K562 (cell line): ENCODE results near the gene SLC48A1. TPM values are rescaled to one million over a fixed set of nuclear protein-coding genes. Genes with fewer than 3 reads are reported as not detected.

ENCODE experiments used
- ATAC-seq: fragments of 200-7000 bp; cut with Tn5 transposase; 3 replicates; pipeline ENCODE4 v1.9.1; 2020; ENCODE audit warnings: moderate library complexity
- BruUV-seq: library from RNA; stranded (reverse); fragments of 400-500 nt; replicated peaks from 2 replicates; lab custom pipeline; 2021; lab: Mats Ljungman, UMichigan
- CTCF ChIA-PET: fragments of 300-600 bp; formaldehyde crosslinking; extraction: SDS; loops from one replicate; lab custom pipeline; 2021; ENCODE audit warnings: low intra/inter-chr PET ratio; lab: Yijun Ruan, JAX
- POLR2A ChIA-PET: fragments of 300-600, 350-650 bp; sonication (Branson Sonifier 250); formaldehyde crosslinking; extraction: SDS; loops from one replicate; lab custom pipeline; 2021; ENCODE audit warnings: antibody characterized with exemption, inconsistent platforms; lab: Yijun Ruan, JAX
- DNase-seq, 4 experiments: peaks; one replicate each; pipeline versions ENCODE4 v3.0.0 to v3.0.0-alpha.2; 2011 to 2018; ENCODE audit warnings: low spot score in 3 of 4, mixed read lengths in 3 of 4; ENCODE audit errors: extremely low read depth in 1 of 4
- FAIRE-seq: peaks from 2 replicates; lab custom pipeline; 2011; peaks lifted over from hg19 to GRCh38; lab: Jason Lieb, UNC
- H2AFZ ChIP-seq: 2 replicates; pipeline ENCODE4 v1.6.0; 2011; ENCODE audit warnings: low read depth, low read length, control low read depth, inconsistent platforms
- H3K27ac ChIP-seq: fragments of 200-600 bp; 3 replicates; pipeline ENCODE4 v1.8.0; 2011; ENCODE audit warnings: low read depth, mild to moderate bottlenecking, control low read depth, inconsistent platforms, low read length, moderate library complexity, mixed read lengths; ENCODE audit errors: extremely low read depth
- H3K27me3 ChIP-seq, 2 experiments: fragments of 300-600 bp in 1 of 2; 2 replicates in 1 of 2; 3 replicates in 1 of 2; pipeline versions ENCODE4 v1.6.0 to v1.8.0; 2011; ENCODE audit warnings: inconsistent platforms in 2 of 2, low read length in 2 of 2, mild to moderate bottlenecking in 1 of 2, mixed read lengths in 1 of 2, moderate library complexity in 1 of 2; ENCODE audit not compliant: control insufficient read depth in 2 of 2, insufficient read depth in 2 of 2
- H3K36me3 ChIP-seq: fragments of 300-600 bp; 3 replicates; pipeline ENCODE4 v1.8.0; 2011; ENCODE audit warnings: mild to moderate bottlenecking, low read length, inconsistent platforms; ENCODE audit not compliant: control insufficient read depth, insufficient read depth
- H3K4me1 ChIP-seq, 2 experiments: fragments of 200-600 bp in 1 of 2; replicated peaks in 1 of 2; 2 replicates in 1 of 2; 3 replicates in 1 of 2; pipeline versions ENCODE4 v1.5.1 to v1.8.0; 2011; ENCODE audit warnings: inconsistent platforms in 2 of 2, low read length in 2 of 2, mild to moderate bottlenecking in 1 of 2, mixed read lengths in 1 of 2, moderate library complexity in 1 of 2; ENCODE audit not compliant: control insufficient read depth in 2 of 2, insufficient read depth in 2 of 2
- H3K4me2 ChIP-seq: 2 replicates; pipeline ENCODE4 v1.6.1; 2011; ENCODE audit warnings: low read length, control low read depth, inconsistent platforms, mixed read lengths; ENCODE audit not compliant: insufficient read depth
- H3K4me3 ChIP-seq: fragments of 200-600 bp; sonication (generic), shearing (Covaris generic); 2 replicates; pipeline ENCODE4 v1.5.1; 2016; ENCODE audit warnings: control low read depth, inconsistent platforms
- H3K79me2 ChIP-seq: fragments of 200-600 bp; 3 replicates; pipeline ENCODE4 v1.8.0; 2011; ENCODE audit warnings: low read length, inconsistent platforms; ENCODE audit not compliant: control insufficient read depth, insufficient read depth
- H3K9ac ChIP-seq, 2 experiments: 2 replicates each; pipeline versions ENCODE4 v1.6.0 to v1.6.1; 2011; ENCODE audit warnings: low read depth in 2 of 2, low read length in 2 of 2, control low read depth in 1 of 2, inconsistent platforms in 1 of 2, mild to moderate bottlenecking in 1 of 2, mixed read lengths in 1 of 2; ENCODE audit not compliant: insufficient read depth in 1 of 2
- H3K9me1 ChIP-seq: one replicate; pipeline ENCODE4 v1.6.0; 2011; ENCODE audit warnings: inconsistent platforms, mild to moderate bottlenecking, low read length, moderate library complexity; ENCODE audit not compliant: control insufficient read depth, insufficient read depth
- H3K9me3 ChIP-seq: replicated peaks from 2 replicates; pipeline ENCODE4 v1.5.1; 2011; ENCODE audit warnings: low read depth, low read length, inconsistent platforms; ENCODE audit not compliant: control insufficient read depth, insufficient read depth
- H4K20me1 ChIP-seq: replicated peaks from 2 replicates; pipeline ENCODE4 v1.6.1; 2011; ENCODE audit warnings: low read length, inconsistent platforms, mixed read lengths; ENCODE audit not compliant: control insufficient read depth, insufficient read depth
- BACH1 ChIP-seq: fragments of 200-800 bp; sonication (Bioruptor generic); IDR thresholded peaks from 2 replicates; pipeline ENCODE4 v1.6.1; 2016; ENCODE audit warnings: missing genetic modification characterization, missing compliant biosample characterization
- MEF2A ChIP-seq: IDR thresholded peaks from 2 replicates; pipeline ENCODE4 v1.6.1; 2011; ENCODE audit warnings: low read depth, mild to moderate bottlenecking, low read length, moderate library complexity; ENCODE audit not compliant: control insufficient read depth
- NFXL1 ChIP-seq: fragments of 450-650 bp; formaldehyde crosslinking; IDR thresholded peaks from 2 replicates; pipeline ENCODE4 v1.4.0; 2021; ENCODE audit warnings: mild to moderate bottlenecking
- PKNOX1 ChIP-seq: fragments of 450-650 bp; IDR thresholded peaks from 2 replicates; pipeline ENCODE4 v1.6.1; 2016
- XRCC5 ChIP-seq: fragments of 200-400 bp; formaldehyde crosslinking; IDR thresholded peaks from 2 replicates; pipeline ENCODE4 v1.6.1; 2017; ENCODE audit warnings: low read depth, mild to moderate bottlenecking, low read length
- ZNF124 ChIP-seq: sonication (generic); formaldehyde crosslinking; IDR thresholded peaks from 2 replicates; pipeline ENCODE4 v1.8.1; 2022; ENCODE audit warnings: missing genetic modification reagents
- ZNF354B ChIP-seq: fragments of 250-450 bp; sonication (Bioruptor Pico); IDR thresholded peaks from 2 replicates; pipeline ENCODE4 v1.4.0; 2020
- WGBS: fragments of 100-300 bp; shearing (Covaris generic); methylation state at CpG from one replicate; pipeline ENCODE4 v1.1.6; 2016; ENCODE audit warnings: low coverage, mixed read lengths; ENCODE audit not compliant: insufficient coverage; ENCODE audit errors: missing lambda C conversion rate; 5-methylcytosine and 5-hydroxymethylcytosine counted together
- in situ Hi-C: fragments of 300-500 bp; cut with MboI; formaldehyde crosslinking; loops from 4 replicates; pipeline ENCODE4 v1.15.0; 2018; ENCODE audit warnings: inconsistent platforms, mixed read lengths
- intact Hi-C: fragments of 100-400 bp; cut with micrococcal nuclease; formaldehyde crosslinking; loops from 2 replicates; pipeline ENCODE4 v1.14.2; 2022
- polyA plus RNA-seq, 8 experiments: library from polyadenylated mRNA; depleted of rRNA in 4 of 8; stranded (reverse) in 5 of 8; unstranded in 3 of 8; fragments of >200 nt; fragmentation: Nextera tagmentation in 2 of 8; fragmentation: Illumina TruSeq in 1 of 8; extraction: Ambion mirVana in 2 of 8; extraction: Trizol in 1 of 8; gene quantifications; 2 replicates each; pipeline versions ENCODE4 v1.2.1 to v1.2.3, GENCODE V29; 2011 to 2014; ENCODE audit warnings: inconsistent platforms in 1 of 8, missing spikeins in 1 of 8
- total RNA-seq, 7 experiments: library from RNA; depleted of rRNA in 6 of 7; stranded (reverse); fragments of >200 nt in 6 of 7; fragmentation: Illumina TruSeq in 2 of 7; extraction: Trizol in 2 of 7; gene quantifications; 2 replicates each; pipeline versions ENCODE4 v1.2.1 to v1.2.3, GENCODE V29; 2011 to 2021; ENCODE audit warnings: low replicate concordance in 1 of 7
- TF ChIP-seq, protein P1 (sequence below): fragments of 450-650 bp; IDR thresholded peaks from 2 replicates; pipeline ENCODE4 v1.6.1; 2016; ENCODE audit warnings: mild to moderate bottlenecking, moderate library complexity
- TF ChIP-seq, protein P2 (sequence below), 2 experiments: fragments of 450-650 bp in 1 of 2; sonication (generic) in 1 of 2; formaldehyde crosslinking; conservative IDR thresholded peaks; 2 replicates each; pipeline versions ENCODE4 v1.4.0 to v1.8.1; 2020 to 2022; ENCODE audit warnings: mild to moderate bottlenecking in 1 of 2, missing genetic modification reagents in 1 of 2

Gene SLC48A1
- total and polyA plus RNA-seq, 9 of the 15 experiments (the other 6 are each of a cell fraction or from before 2014, with no cell fraction given), result 10.7 to 37.5 (median 18.7) TPM

- POLR2A ChIA-PET, result interaction anchor here (0.7 kb wide), 1 partner anchor 705 kb away, joined by 3 read pairs; no protein-coding TSS in a partner anchor
- no TSS peak for BruUV-seq
- no peak for FAIRE-seq
- TF ChIP-seq ZNF124 (no peak), XRCC5 (no peak), BACH1 (tag) (no peak), MEF2A (no peak), PKNOX1 (no peak), ZNF354B (CRISPR knock-in tag) (no peak), NFXL1 (no peak)
- TF ChIP-seq, protein P1, sequence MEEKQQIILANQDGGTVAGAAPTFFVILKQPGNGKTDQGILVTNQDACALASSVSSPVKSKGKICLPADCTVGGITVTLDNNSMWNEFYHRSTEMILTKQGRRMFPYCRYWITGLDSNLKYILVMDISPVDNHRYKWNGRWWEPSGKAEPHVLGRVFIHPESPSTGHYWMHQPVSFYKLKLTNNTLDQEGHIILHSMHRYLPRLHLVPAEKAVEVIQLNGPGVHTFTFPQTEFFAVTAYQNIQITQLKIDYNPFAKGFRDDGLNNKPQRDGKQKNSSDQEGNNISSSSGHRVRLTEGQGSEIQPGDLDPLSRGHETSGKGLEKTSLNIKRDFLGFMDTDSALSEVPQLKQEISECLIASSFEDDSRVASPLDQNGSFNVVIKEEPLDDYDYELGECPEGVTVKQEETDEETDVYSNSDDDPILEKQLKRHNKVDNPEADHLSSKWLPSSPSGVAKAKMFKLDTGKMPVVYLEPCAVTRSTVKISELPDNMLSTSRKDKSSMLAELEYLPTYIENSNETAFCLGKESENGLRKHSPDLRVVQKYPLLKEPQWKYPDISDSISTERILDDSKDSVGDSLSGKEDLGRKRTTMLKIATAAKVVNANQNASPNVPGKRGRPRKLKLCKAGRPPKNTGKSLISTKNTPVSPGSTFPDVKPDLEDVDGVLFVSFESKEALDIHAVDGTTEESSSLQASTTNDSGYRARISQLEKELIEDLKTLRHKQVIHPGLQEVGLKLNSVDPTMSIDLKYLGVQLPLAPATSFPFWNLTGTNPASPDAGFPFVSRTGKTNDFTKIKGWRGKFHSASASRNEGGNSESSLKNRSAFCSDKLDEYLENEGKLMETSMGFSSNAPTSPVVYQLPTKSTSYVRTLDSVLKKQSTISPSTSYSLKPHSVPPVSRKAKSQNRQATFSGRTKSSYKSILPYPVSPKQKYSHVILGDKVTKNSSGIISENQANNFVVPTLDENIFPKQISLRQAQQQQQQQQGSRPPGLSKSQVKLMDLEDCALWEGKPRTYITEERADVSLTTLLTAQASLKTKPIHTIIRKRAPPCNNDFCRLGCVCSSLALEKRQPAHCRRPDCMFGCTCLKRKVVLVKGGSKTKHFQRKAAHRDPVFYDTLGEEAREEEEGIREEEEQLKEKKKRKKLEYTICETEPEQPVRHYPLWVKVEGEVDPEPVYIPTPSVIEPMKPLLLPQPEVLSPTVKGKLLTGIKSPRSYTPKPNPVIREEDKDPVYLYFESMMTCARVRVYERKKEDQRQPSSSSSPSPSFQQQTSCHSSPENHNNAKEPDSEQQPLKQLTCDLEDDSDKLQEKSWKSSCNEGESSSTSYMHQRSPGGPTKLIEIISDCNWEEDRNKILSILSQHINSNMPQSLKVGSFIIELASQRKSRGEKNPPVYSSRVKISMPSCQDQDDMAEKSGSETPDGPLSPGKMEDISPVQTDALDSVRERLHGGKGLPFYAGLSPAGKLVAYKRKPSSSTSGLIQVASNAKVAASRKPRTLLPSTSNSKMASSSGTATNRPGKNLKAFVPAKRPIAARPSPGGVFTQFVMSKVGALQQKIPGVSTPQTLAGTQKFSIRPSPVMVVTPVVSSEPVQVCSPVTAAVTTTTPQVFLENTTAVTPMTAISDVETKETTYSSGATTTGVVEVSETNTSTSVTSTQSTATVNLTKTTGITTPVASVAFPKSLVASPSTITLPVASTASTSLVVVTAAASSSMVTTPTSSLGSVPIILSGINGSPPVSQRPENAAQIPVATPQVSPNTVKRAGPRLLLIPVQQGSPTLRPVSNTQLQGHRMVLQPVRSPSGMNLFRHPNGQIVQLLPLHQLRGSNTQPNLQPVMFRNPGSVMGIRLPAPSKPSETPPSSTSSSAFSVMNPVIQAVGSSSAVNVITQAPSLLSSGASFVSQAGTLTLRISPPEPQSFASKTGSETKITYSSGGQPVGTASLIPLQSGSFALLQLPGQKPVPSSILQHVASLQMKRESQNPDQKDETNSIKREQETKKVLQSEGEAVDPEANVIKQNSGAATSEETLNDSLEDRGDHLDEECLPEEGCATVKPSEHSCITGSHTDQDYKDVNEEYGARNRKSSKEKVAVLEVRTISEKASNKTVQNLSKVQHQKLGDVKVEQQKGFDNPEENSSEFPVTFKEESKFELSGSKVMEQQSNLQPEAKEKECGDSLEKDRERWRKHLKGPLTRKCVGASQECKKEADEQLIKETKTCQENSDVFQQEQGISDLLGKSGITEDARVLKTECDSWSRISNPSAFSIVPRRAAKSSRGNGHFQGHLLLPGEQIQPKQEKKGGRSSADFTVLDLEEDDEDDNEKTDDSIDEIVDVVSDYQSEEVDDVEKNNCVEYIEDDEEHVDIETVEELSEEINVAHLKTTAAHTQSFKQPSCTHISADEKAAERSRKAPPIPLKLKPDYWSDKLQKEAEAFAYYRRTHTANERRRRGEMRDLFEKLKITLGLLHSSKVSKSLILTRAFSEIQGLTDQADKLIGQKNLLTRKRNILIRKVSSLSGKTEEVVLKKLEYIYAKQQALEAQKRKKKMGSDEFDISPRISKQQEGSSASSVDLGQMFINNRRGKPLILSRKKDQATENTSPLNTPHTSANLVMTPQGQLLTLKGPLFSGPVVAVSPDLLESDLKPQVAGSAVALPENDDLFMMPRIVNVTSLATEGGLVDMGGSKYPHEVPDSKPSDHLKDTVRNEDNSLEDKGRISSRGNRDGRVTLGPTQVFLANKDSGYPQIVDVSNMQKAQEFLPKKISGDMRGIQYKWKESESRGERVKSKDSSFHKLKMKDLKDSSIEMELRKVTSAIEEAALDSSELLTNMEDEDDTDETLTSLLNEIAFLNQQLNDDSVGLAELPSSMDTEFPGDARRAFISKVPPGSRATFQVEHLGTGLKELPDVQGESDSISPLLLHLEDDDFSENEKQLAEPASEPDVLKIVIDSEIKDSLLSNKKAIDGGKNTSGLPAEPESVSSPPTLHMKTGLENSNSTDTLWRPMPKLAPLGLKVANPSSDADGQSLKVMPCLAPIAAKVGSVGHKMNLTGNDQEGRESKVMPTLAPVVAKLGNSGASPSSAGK, result no peak
- TF ChIP-seq, protein P2, sequence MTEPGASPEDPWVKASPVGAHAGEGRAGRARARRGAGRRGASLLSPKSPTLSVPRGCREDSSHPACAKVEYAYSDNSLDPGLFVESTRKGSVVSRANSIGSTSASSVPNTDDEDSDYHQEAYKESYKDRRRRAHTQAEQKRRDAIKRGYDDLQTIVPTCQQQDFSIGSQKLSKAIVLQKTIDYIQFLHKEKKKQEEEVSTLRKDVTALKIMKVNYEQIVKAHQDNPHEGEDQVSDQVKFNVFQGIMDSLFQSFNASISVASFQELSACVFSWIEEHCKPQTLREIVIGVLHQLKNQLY (CRISPR knock-in tag; conservative IDR thresholded peaks at IDR 0.05), result no peak
Measured at GRCh38 chr12:47737936-47738594, 35.0 kb upstream of the SLC48A1 start.

More at GRCh38 chr12:47737936-47738594, 35.0 kb upstream of the SLC48A1 start:
- no peaks in the 10 kb centered on the region for H3K79me2 ChIP-seq
- H3K27me3 ChIP-seq, result no peaks in the 10 kb centered on the region; a peak in 1 of 5 replicates
- in situ Hi-C loops (no loop called here), intact Hi-C loops (no loop called here)
- H3K9ac ChIP-seq, result no peak overlapping the region
- DNase-seq, result peak in 2 of 4 experiments; percentile 39 to 41
- no peaks in the 10 kb centered on the region for H4K20me1 ChIP-seq
- no peaks in the 10 kb centered on the region for H3K9me1 ChIP-seq
- no peak overlapping the region for H2AFZ ChIP-seq
- CTCF ChIA-PET, result no interaction called here
- no peak overlapping the region for H3K4me2 ChIP-seq
- no peaks in the 10 kb centered on the region for H3K9me3 ChIP-seq
- peaks cover 32 to 56% of the 10 kb centered on the region in 2 experiments for H3K4me1 ChIP-seq
- WGBS, result 64% methylated on average over 15 of the region's 17 CpGs
- no peak for ATAC-seq
- no peaks in the 10 kb centered on the region for H3K36me3 ChIP-seq
- H3K4me3 ChIP-seq, result no peak overlapping the region
- no peak overlapping the region for H3K27ac ChIP-seq
